NCI-H2107 (cell line): ENCODE results near the gene LRIG1.

Experiments used
- DNase-seq: peaks from one replicate; lab custom pipeline; 2025; lab: John Stamatoyannopoulos, UW

Gene LRIG1

DNA sequence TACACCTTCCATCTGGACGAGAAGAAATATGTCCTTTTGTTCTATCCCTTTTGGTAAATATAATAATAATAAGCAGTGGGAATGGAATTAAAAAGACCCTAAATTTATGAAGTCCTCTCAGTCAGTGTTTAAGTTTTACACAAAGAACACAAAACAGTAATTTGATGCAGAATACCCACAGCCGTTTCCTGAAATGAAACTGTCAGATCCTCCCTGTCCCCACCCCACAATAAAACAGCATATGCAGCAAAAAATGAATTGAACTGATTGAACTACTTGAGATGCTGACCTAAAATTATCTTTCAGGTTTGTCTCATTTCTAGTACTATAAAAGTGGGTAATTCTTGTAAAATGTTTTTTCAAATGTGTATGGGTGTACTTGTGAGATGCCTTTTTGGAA is 2.2 kb upstream of the LRIG1 start:
- DNase-seq = no peak

DNA sequence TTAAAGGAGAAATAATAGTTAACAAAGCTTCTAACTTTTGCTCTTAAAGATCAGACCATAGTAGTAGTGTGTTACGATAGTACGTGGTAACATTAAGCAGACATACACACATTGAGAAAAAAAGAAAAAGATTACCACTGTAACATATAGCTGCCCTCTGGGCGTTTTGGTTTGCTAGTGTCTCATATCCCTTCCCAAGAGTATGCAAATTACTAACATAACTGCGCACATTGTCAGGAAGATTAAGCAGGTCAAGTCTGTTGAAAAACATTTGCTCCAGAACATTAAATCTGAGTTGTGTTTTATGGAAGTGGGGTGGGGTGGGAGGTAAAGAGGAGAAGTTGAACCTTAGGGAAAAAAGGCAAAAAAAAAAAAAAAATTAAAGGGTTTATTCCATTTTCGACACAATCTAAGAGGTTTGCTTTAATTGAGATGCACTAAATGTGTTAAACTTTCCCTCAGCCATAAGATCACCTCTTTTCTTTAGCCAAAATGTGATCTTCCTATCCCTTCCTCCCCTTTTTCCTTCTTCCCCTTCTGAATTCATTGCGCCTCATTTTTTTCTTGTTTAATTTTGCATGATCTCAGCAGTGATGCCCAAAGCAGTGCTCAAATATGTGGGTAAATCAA is 1.5 kb upstream of the LRIG1 start:
- no peak for DNase-seq

- no peak for DNase-seq
Observed at GRCh38 chr3:66501483-66502244, 842 bp upstream of the LRIG1 start.

DNA sequence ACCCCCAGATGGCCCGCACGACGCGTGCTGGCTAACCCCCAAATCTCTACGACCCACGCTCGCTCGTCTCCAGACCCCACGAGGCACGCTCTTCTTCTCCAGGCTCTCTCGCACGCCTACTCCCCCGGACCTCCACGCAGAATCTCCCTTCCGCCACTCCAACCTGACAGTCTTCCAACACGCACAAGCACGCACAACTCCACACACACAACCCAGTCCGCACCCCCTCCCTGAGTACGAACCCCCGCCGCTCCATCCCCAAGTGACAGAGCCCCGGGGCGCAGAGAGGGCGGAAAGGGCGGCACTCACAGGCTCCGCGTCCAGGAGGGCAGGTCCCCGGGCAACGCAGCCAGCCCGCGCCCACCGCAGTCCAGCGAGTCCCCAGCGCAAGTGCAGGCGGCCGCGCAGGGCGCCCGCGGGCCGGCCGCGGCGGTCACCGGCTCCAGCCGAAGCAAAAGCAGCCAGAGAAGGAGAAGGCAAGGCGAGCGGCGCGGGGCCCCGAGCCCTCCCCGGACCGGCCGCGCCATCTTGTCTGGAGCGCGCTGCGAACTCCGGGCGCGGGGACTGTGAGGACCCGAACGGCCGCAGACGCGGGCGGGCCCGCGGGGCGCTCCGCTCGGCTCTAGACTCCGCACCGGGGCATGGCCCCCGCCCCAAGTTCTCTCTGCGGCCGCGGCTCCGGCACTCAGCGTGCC is 794 bp downstream of the LRIG1 start:
- DNase-seq = no peak

GRCh38 chr3:66498687-66499621 is 1.9 kb downstream of the LRIG1 start:
- DNase-seq = no peak

DNA sequence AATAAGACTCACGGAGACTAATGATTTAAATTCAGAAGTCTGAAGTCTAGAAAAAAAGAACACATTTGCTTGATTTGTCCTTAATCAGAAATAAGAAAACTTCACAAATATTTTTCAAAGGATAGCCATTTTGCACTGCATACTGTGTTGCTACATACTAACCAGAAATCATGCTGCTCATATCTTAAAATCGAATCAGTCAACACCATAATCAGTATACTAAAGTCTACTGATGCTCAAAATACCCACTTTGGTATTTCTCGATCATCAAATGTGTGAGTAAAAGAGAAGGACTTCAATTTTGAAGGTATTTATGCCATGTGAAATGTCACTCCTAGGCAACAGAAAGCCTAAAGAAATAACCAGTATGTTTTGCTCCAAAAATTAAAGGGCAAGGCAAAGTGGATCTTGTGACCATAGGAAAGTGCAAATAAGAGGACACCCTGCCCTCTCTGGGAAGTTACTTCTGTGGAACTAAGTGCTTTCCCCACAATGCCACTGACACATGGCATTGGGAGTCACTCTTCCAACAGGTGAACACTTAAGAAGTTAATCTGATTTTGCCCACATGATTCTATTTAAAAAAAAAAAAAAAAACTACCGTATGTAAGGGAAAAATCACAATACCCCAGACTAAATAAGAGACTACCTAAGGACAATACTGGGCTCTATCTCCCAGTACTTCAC is 2.7 kb downstream of the LRIG1 start:
- DNase-seq = no peak

DNA sequence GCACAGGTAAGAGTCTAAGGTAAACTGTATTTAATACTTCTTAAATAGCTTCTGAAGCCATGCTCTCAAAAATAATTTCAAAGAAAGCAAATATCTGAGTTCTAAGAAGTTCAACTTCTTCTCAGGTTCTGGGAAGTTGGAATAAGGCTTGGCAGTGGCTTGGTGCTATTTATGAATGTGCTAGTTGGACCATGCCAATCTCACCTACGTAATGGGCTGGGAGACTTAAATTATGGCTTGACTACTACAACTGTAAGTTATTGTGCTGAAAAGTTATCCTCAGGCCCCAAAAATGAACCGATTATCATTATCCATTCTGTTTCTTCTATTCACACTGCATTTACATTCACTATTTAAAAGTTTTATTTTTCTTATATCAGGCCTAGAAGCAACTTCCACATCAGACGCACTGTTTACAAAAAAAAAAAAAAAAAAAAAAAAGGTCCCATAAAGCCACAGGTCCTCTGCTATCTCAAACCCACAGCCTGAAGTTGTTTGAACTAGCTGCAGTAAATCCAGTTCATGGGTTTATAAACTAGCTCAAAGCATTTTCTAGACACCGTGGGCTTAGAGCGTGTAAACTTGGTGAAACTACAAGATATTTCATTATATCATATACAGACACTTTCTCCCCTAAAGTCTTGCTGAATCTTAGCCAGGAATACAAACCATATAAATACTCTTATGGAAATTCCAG is 3.4 kb downstream of the LRIG1 start:
- DNase-seq = no peak

- no peak for DNase-seq
Observed at GRCh38 chr3:66496746-66497145, 4.1 kb downstream of the LRIG1 start.

- DNase-seq = no peak
Observed at GRCh38 chr3:66496301-66496700, 4.5 kb downstream of the LRIG1 start.

- no peak for DNase-seq
Observed at GRCh38 chr3:66495668-66496045, 5.2 kb downstream of the LRIG1 start.

DNA sequence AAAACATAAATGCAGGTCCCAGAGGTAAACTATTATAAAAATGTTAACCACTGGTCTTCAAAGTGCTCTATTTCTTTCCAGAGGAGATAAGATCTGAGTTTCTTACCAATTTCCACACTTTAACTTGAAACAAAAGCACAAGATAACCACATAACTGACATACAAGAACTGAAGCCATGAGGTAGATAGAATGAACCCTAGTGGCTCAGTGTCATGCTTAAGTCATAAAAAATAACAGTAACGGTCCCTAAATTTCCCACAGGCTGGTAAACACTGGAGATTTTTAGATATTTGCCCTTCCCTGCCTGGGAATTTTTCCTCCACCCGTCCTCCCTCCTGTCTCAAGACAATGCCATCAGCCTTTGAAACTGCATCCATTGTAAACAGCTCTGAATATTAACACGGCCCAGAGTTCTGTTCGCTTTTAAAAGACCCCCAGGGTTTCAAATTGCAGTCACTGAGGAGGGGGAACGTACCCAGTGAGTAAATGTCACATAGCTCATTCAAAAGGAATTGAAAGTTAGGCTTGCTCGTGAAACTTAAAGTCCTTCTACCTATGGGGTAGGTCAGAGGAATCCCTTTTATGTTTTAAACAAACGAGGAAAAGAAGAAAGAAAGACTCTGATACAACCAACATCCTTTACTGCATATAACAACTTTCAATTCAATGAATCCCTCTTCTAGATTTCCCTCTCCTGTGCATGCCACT is 5.7 kb downstream of the LRIG1 start:
- no peak for DNase-seq

GRCh38 chr3:66493458-66494099 is 7.2 kb downstream of the LRIG1 start:
- no peak for DNase-seq

DNA sequence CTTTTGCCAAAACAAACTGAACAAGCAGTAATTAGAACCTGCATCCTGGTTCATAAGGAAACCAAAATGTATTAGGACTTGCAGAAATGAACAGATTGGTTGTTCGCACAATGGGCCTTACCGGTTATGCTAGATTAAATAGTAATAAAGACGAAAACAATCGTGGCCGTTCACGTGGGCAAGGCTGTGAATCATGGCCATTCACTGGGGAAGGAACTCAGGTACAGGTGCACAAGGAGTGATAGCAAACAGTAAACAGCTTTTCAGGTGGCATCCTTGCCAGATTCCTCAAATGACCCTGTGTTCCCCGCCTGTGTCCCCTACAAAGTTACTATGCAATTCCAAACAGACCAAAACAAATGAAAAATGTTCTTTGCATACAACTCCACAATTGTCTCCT is 8.2 kb downstream of the LRIG1 start:
- no peak for DNase-seq

DNA sequence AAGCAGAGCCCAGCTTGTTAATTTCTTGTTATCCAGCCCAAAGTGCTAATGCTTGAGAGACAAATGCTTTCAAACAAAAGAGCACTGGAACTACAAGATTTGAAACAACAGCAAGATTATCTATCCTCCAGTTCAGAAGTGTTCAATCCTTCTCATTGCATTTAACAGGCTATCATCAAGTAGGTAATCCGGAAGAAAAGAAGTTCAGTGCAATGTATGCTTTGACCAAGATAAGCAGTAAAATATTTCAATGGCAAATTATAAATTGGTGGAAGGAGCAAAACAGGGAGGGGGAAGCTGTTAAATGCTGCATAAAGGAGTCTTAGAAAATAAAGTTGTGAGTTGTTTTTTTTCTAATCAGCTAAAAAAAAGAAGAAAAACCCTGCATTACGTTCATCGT is 8.8 kb downstream of the LRIG1 start:
- DNase-seq = no peak

DNA sequence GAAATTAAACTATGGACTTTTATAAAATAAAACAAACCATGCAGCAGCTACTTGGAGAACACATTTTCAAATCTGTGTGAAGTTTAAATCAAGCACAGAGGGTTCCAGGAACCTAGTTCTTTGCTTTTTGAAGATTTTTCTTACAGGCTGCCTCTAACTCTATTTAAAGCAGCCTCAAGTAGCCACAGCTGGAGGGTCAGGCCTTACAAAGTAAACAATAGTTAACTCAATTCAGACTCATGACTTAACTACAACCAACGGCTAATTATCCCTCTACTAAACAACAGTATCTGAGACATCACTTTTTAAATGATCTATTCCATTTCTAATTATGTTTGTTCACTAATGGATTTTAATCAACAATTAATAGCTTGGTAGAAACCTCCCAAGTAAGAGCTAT is 9.8 kb downstream of the LRIG1 start:
- no peak for DNase-seq

DNA sequence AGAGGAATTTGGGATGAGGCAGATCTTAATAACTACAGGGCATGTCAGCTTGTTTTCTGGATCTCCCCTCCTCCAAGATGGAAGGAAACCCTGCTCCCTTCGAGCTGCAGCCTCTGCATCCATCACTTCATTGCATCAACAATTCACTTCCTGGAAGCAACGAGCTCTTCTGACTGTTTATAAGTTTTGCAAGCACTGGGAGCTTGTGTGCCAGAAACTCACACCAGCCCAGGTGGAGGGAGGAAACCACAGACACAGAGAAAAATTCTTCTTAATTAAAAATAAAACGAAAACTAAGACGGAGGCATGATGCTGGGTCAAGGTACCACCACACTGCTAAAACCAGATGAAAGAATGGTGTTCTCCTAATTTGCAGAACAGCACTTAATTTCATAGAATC is 10.6 kb downstream of the LRIG1 start:
- no peak for DNase-seq

DNA sequence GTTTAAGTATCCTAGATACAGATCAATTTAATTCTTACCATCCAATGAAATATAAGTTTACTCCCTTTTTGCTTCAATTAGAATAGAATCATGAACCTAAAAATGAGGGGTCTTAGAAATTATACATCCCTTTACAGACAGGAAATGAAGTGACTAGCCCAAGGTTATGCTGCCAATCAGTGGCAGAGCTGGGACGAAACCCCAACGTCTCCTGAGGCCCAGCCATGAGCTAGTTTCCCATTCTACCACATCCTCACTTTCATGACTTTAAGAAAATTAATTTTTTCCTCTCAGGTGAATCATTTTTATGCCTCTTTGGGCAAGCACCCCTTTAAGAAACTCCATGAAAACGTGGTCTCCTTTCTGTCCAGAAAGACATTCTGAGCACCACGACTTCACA is 11.2 kb downstream of the LRIG1 start:
- no peak for DNase-seq

- no peak for DNase-seq
Observed at GRCh38 chr3:66489115-66489514, 11.7 kb downstream of the LRIG1 start.

- no peak for DNase-seq
Observed at GRCh38 chr3:66488492-66488891, 12.3 kb downstream of the LRIG1 start.

DNA sequence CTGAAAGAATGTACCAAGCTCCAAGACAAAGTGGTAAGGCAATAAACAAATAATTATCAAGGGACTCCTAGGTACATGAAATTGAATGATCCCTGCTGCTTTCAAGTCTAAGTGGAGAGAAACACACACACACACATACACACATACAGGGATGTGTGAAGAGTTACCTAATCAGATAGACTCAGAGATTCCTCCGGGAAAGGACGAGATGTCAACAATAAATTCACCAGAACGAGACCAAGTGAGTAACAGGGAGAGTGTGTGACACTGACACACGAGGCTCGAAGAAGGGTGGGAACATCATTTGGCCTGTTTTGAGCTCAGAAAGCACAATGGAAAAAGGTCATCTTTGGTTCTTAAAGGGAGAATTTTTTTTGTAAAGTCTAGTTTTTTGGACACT is 13.4 kb downstream of the LRIG1 start:
- no peak for DNase-seq
